Activated naive CD8-positive, alpha-beta T cell treated with anti-CD3 and anti-CD28 coated beads, Interleukin-2, amount 50 U/mL, for 24 hours (primary cell): Measurements from ENCODE around the gene TBL1Y.
"Not testable (repeated sequence)": the region's sequence is repeated elsewhere in the genome, so short reads cannot be mapped to it uniquely, and the experiment has no call there.

ENCODE experiments used
- ATAC-seq: fragments of 150-1000 bp; cut with Tn5 transposase; one replicate; pipeline ENCODE4 v1.10.0; 2021
- DNase-seq: peaks from one replicate; pipeline ENCODE4 v3.0.0; 2021
- H3K27ac Mint-ChIP-seq: one replicate; pipeline ENCODE4 v1.8.0; 2021; ENCODE audit warnings: mild to moderate bottlenecking, mixed read lengths
- H3K27me3 Mint-ChIP-seq: one replicate; pipeline ENCODE4 v1.8.0; 2021; ENCODE audit warnings: mixed read lengths
- H3K36me3 Mint-ChIP-seq: one replicate; pipeline ENCODE4 v1.8.0; 2021; ENCODE audit warnings: low read depth, mixed read lengths
- H3K4me1 Mint-ChIP-seq: one replicate; pipeline ENCODE4 v1.8.0; 2021; ENCODE audit warnings: mixed read lengths
- H3K4me3 Mint-ChIP-seq: one replicate; pipeline ENCODE4 v1.8.0; 2021; ENCODE audit warnings: mild to moderate bottlenecking, moderate library complexity, mixed read lengths
- H3K9me3 Mint-ChIP-seq: one replicate; pipeline ENCODE4 v1.8.0; 2021; ENCODE audit warnings: mixed read lengths

TBL1Y gene

DNA sequence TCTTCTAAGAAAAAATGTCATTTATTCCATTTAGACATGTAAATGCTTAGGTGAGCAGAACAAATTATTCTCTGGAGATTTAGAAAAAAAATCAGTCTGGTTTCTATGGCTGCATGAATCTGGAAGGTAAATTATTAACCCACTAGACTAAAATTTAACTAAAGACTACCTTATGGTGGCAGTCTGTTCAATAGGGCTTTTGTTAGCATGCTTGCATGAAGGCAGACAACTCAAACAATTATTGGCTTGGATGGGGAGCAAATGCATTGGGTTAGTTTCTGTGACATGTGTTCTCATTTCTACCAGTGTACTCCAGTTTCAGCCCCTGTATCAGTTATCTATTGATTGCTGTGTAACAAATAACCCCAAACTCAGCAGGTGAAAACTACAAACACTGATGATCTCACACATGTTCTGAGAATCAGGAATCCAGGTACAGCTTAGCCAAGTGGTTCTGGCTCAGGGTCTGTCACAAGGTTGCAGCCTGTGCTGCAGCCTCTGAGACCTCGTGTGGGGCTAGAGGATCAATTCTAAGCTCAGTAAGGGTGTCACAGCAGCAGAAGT, 87.1 kb downstream of the TBL1Y start:
- ATAC-seq: no peak
- H3K27me3 Mint-ChIP-seq: no peaks in the 10 kb centered on the region
- no peak overlapping the region for H3K4me3 Mint-ChIP-seq
- no peaks in the 10 kb centered on the region for H3K4me1 Mint-ChIP-seq
- no peak overlapping the region for H3K27ac Mint-ChIP-seq
- DNase-seq: no peak
- no peaks in the 10 kb centered on the region for H3K9me3 Mint-ChIP-seq
- H3K36me3 Mint-ChIP-seq: no peaks in the 10 kb centered on the region

- DNase-seq (no peak), ATAC-seq (no peak)
- H3K4me1 Mint-ChIP-seq: no peaks in the 10 kb centered on the region
- peaks cover 1% of the 10 kb centered on the region for H3K27me3 Mint-ChIP-seq
- no peak overlapping the region for H3K27ac Mint-ChIP-seq
- no peaks in the 10 kb centered on the region for H3K9me3 Mint-ChIP-seq
- no peak overlapping the region for H3K4me3 Mint-ChIP-seq
- no peaks in the 10 kb centered on the region for H3K36me3 Mint-ChIP-seq
Observed at GRCh38 chrY:6999905-7000304, 89.4 kb downstream of the TBL1Y start.

DNA sequence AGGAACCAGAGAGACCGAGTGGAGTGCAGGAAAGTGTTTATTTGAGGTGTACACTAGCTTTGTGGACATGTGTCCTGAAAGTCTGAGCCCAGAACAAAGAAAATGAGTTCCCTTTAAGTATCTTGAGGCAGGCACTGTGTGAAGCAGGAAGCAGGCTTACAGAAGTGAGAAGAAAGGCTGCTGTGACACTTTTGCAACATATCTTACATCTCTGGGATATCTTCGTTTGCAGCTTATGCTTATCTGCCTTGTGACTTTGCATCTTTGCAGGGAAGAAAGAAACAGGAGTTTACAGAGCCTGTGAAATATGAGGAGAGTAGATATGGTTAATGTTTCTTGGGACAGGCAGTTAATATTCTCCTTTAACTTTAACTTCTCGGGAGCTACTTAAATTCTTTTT, 92.1 kb downstream of the TBL1Y start:
- H3K36me3 Mint-ChIP-seq: no peaks in the 10 kb centered on the region
- DNase-seq (no peak), ATAC-seq (no peak)
- no peak overlapping the region for H3K4me3 Mint-ChIP-seq
- H3K4me1 Mint-ChIP-seq: no peaks in the 10 kb centered on the region
- no peaks in the 10 kb centered on the region for H3K9me3 Mint-ChIP-seq
- peaks cover 1% of the 10 kb centered on the region for H3K27me3 Mint-ChIP-seq
- no peak overlapping the region for H3K27ac Mint-ChIP-seq

DNA sequence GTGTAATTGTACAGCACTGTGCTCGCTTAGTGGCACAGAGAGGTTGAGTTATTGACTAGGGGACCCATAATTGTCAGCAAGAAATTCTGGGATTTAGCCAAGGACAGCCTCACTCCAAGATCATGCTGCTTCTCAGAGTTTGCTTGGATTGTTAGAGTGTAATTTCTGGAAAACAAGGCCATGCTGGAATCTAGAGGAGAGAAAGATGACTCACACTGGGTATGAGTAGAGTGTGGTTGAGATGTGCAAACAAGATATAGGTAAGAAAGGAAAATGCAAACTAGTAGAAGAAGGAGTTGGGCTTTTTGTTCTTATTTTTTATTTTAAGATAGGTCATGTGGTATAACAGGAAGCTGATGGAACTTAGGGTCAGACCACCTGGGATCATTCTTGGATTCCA, 97.4 kb downstream of the TBL1Y start:
- no peak for ATAC-seq
- Mint-ChIP-seq H3K4me3 (no peak overlapping the region), H3K27ac (no peak overlapping the region), H3K9me3 (no peaks in the 10 kb centered on the region), H3K36me3 (no peaks in the 10 kb centered on the region), H3K4me1 (no peaks in the 10 kb centered on the region), H3K27me3 (peaks cover 1% of the 10 kb centered on the region)
- DNase-seq: no peak

DNA sequence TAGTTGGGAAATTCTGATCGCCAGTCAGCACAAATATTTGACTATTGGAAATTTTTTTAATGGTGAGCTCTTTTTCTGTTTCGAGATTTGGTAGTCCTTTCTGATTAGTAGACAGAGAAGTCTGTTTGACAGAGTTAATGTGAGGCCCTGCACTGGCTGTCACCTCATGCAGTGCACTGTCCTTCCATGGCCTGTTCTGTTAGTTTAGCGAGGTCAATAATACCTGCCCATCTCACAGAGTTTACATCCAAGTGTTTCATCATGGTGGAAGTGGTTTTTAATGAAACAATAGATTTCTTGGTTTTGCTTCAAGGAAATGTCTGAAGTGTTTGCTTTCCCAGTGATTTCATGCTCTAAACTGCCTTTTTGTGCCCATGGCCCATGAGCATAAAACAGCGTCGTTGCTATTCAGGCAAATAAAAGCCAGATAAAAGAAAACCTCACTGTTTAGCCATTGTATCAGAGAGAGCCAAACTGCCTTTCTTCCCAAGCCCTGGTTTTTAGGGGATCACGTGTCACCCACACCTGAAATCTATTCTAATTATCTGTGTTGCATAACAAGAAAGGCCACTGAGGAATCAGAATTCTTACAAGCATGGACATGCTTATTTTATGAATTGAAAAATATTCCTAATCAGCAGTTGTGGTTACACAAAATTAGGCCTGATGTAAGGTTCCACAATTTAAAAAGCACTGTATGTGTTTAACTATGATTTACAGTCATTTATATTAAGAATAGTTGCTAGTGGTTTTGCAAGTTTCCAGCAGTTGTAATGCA, 98.3 kb downstream of the TBL1Y start:
- no peaks in the 10 kb centered on the region for H3K36me3 Mint-ChIP-seq
- H3K9me3 Mint-ChIP-seq: no peaks in the 10 kb centered on the region
- peaks cover 1% of the 10 kb centered on the region for H3K27me3 Mint-ChIP-seq
- ATAC-seq (no peak), DNase-seq (no peak)
- no peaks in the 10 kb centered on the region for H3K4me1 Mint-ChIP-seq
- no peak overlapping the region for H3K27ac Mint-ChIP-seq
- no peak overlapping the region for H3K4me3 Mint-ChIP-seq

DNA sequence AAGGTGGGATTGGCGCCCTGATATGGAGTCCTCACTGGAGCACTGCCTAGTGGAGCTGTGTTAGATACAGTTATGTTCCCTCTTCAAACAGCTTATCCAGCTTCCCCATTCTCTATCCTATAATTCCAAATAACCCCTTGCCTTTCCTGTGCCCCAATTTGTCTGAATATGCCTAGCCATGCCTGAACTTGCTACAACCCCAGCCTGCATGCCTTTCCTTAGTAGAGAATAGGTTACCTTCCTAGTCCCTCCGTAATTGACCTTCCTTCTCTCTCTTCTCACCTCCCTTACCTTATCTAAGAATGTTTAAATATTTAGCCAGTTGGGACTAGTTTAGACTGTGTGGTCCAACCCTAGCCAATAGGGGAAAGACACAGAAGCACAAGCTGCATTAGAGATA, 102.6 kb downstream of the TBL1Y start:
- H3K36me3 Mint-ChIP-seq: no peaks in the 10 kb centered on the region
- DNase-seq: no peak
- H3K4me3 Mint-ChIP-seq: no peak overlapping the region

GRCh38 chrY:7016521-7016920, 106.0 kb downstream of the TBL1Y start:
- ATAC-seq: no peak
- Mint-ChIP-seq H3K27ac (no peak overlapping the region), H3K4me3 (no peak overlapping the region), H3K4me1 (no peaks in the 10 kb centered on the region), H3K9me3 (no peaks in the 10 kb centered on the region), H3K36me3 (no peaks in the 10 kb centered on the region), H3K27me3 (no peaks in the 10 kb centered on the region)
- DNase-seq: no peak

More for the DNA sequence above, 102.6 kb downstream of the TBL1Y start:
- Mint-ChIP-seq H3K4me1 (no peaks in the 10 kb centered on the region), H3K9me3 (no peaks in the 10 kb centered on the region), H3K27ac (no peak overlapping the region), H3K27me3 (no peaks in the 10 kb centered on the region)
- ATAC-seq: no peak

- no peak overlapping the region for H3K27ac Mint-ChIP-seq
- no peak overlapping the region for H3K4me3 Mint-ChIP-seq
- peaks cover under 1% of the 10 kb centered on the region for H3K27me3 Mint-ChIP-seq
- H3K36me3 Mint-ChIP-seq: no peaks in the 10 kb centered on the region
- H3K9me3 Mint-ChIP-seq: no peaks in the 10 kb centered on the region
- ATAC-seq (no peak), DNase-seq (no peak)
- no peaks in the 10 kb centered on the region for H3K4me1 Mint-ChIP-seq
Observed at GRCh38 chrY:7017244-7018080, 107.0 kb downstream of the TBL1Y start.

GRCh38 chrY:7039037-7039436, 128.5 kb downstream of the TBL1Y start:
- H3K27me3 Mint-ChIP-seq: no peaks in the 10 kb centered on the region
- ATAC-seq: no peak
- peaks cover 2% of the 10 kb centered on the region for H3K4me1 Mint-ChIP-seq

GRCh38 chrY:7040662-7041061, 130.2 kb downstream of the TBL1Y start:
- ATAC-seq (no peak), DNase-seq (no peak)

More at GRCh38 chrY:7039037-7039436, 128.5 kb downstream of the TBL1Y start:
- DNase-seq: no peak
- Mint-ChIP-seq H3K9me3 (no peaks in the 10 kb centered on the region), H3K27ac (no peak overlapping the region), H3K36me3 (no peaks in the 10 kb centered on the region), H3K4me3 (no peak overlapping the region)

DNA sequence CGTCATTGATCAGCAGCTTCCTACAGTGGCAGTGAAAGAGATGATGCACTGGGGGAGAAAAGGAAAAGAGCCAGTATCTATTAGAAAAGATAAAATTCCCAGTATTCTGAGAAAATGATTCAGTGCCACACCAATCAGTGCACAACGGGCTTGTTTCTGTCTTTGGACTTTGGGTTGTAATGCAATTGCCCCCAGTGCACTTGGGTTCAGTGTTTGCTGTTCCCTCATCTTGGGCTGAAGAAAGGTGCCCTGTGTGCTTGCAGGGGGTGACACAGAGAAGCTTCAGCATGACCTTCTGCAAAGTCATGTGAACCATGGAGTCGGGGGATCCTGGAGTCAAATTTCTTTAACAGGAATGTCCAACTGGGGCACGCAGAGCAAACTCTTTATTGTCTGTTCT, 131.5 kb downstream of the TBL1Y start:
- peaks cover 2% of the 10 kb centered on the region for H3K4me1 Mint-ChIP-seq
- H3K4me3 Mint-ChIP-seq: no peak overlapping the region
- DNase-seq (no peak), ATAC-seq (no peak)
- no peaks in the 10 kb centered on the region for H3K9me3 Mint-ChIP-seq
- no peaks in the 10 kb centered on the region for H3K27me3 Mint-ChIP-seq
- no peak overlapping the region for H3K27ac Mint-ChIP-seq
- H3K36me3 Mint-ChIP-seq: no peaks in the 10 kb centered on the region

More at GRCh38 chrY:7040662-7041061, 130.2 kb downstream of the TBL1Y start:
- Mint-ChIP-seq H3K27me3 (no peaks in the 10 kb centered on the region), H3K4me1 (peaks cover 2% of the 10 kb centered on the region), H3K9me3 (no peaks in the 10 kb centered on the region), H3K27ac (no peak overlapping the region), H3K4me3 (no peak overlapping the region), H3K36me3 (no peaks in the 10 kb centered on the region)

- H3K9me3 Mint-ChIP-seq, DNase-seq, H3K4me3 Mint-ChIP-seq, H3K27me3 Mint-ChIP-seq, H3K36me3 Mint-ChIP-seq, H3K27ac Mint-ChIP-seq, ATAC-seq, H3K4me1 Mint-ChIP-seq: not testable (repeated sequence)
Observed at GRCh38 chrY:7052461-7052860, 142.0 kb downstream of the TBL1Y start.

DNA sequence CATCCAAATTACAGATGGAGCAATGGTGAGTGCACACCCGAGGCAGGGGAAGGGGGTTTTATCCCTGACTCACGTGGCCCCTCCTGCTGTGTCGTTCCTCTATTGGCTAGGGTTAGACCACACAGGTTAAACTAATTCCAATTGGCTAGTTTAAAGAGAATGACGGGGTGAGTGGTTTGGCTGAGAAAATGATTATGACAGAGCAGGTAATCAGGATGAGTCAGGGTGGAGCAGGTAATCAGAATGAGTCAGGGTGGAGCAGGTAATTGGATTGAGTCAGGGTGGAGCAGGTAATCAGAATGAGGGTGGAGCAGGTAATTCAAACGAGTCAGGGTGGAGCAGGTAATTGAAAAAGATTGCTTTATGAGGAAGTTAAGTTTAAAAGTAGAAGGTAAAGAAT, 146.4 kb downstream of the TBL1Y start:
- Mint-ChIP-seq H3K27ac (no peak overlapping the region), H3K36me3 (no peaks in the 10 kb centered on the region), H3K9me3 (no peaks in the 10 kb centered on the region), H3K4me1 (no peaks in the 10 kb centered on the region), H3K4me3 (no peak overlapping the region), H3K27me3 (no peaks in the 10 kb centered on the region)
- DNase-seq (no peak), ATAC-seq (no peak)

DNA sequence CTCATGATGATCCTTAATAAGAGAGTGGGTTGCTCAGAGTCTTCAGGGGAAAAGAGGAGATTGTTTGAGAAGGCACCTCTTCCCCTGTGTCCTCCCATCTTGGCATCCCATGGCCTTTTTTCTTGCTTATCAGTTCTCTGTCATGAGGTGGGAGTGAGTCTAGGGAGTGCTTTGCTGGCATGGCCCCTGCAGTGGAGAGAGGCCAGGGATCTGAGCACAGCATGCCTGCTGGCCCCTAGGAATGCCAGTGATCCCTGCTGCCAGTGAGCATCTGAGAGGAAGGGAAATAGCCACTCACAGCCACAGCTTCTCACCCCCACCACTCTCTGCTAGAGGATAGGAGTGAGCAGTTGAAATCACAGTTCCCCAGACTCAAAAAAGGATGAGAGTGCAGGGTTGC, 168.2 kb downstream of the TBL1Y start:
- no peaks in the 10 kb centered on the region for H3K36me3 Mint-ChIP-seq
- no peaks in the 10 kb centered on the region for H3K27me3 Mint-ChIP-seq
- no peak overlapping the region for H3K4me3 Mint-ChIP-seq
- H3K27ac Mint-ChIP-seq: no peak overlapping the region
- DNase-seq: no peak
- H3K4me1 Mint-ChIP-seq: no peaks in the 10 kb centered on the region
- H3K9me3 Mint-ChIP-seq: no peaks in the 10 kb centered on the region
- no peak for ATAC-seq

DNA sequence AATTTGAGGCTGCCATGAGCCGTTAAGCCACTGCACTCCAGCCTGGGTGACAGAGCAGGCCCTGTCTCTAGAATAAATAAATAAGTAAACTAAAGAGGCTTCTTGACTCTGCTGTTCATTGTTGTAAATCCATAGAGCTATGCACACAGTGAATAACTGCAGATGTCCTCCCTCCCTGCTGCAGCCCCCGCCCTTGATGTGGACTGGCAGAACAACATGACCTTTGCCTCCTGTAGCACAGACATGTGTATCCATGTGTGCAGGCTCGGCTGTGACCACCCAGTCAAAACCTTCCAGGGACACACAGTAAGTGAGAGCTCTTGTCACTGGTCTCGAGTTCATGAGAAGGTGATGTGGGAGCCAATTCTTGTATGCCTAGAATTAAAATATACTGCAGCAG, 170.1 kb downstream of the TBL1Y start:
- not testable (repeated sequence) for H3K4me1 Mint-ChIP-seq, H3K27me3 Mint-ChIP-seq, H3K36me3 Mint-ChIP-seq

More for the DNA sequence above, 170.1 kb downstream of the TBL1Y start:
- not testable (repeated sequence) for H3K4me3 Mint-ChIP-seq, ATAC-seq, H3K9me3 Mint-ChIP-seq, H3K27ac Mint-ChIP-seq, DNase-seq
